Progenitor cell of endocrine pancreas (in vitro differentiated cells): Measurements from ENCODE around the gene UBR2. TPM values are rescaled to one million over a fixed set of nuclear protein-coding genes. Genes with fewer than 3 reads are reported as not detected.
"Not testable (repeated sequence)": the region's sequence is repeated elsewhere in the genome, so short reads cannot be mapped to it uniquely, and the experiment has no call there.

ENCODE experiments used
- DNase-seq: peaks from one replicate; pipeline ENCODE4 v3.0.0; 2021; ENCODE audit warnings: low spot score; ENCODE audit not compliant: unreplicated experiment
- H3K27ac Mint-ChIP-seq: 2 replicates; pipeline ENCODE4 v1.8.0; 2021; ENCODE audit warnings: mild to moderate bottlenecking, moderate library complexity, mixed read lengths
- H3K27me3 Mint-ChIP-seq: 2 replicates; pipeline ENCODE4 v1.8.0; 2021; ENCODE audit warnings: mixed read lengths
- H3K36me3 Mint-ChIP-seq: 2 replicates; pipeline ENCODE4 v1.8.0; 2022; ENCODE audit warnings: mixed read lengths; ENCODE audit not compliant: insufficient read depth
- H3K4me1 Mint-ChIP-seq: 2 replicates; pipeline ENCODE4 v1.8.0; 2021; ENCODE audit warnings: low read depth, mixed read lengths
- H3K4me3 Mint-ChIP-seq: 2 replicates; pipeline ENCODE4 v1.8.0; 2021; ENCODE audit warnings: low read depth, mild to moderate bottlenecking, moderate library complexity, mixed read lengths
- H3K9me3 Mint-ChIP-seq: 2 replicates; pipeline ENCODE4 v1.8.0; 2021; ENCODE audit warnings: low read depth, mixed read lengths
- CTCF ChIP-seq: fragments of 200-600 bp; sonication (generic); IDR thresholded peaks from one replicate; pipeline ENCODE4 v1.5.0; 2021; ENCODE audit warnings: antibody characterized with exemption, mild to moderate bottlenecking; ENCODE audit not compliant: unreplicated experiment
- total RNA-seq: library from RNA; stranded (reverse); gene quantifications from 2 replicates; pipeline ENCODE4 v1.2.1, GENCODE V29; 2021

Gene UBR2
- total RNA-seq, 1 donor from 2014 or later, result 31.9 TPM

GRCh38 chr6:42571611-42572342 lies 7.9 kb downstream of the UBR2 start:
- H3K4me1 Mint-ChIP-seq, result peaks cover 3% of the 10 kb centered on the region
- H3K9me3 Mint-ChIP-seq, result no peaks in the 10 kb centered on the region
- H3K36me3 Mint-ChIP-seq, result peaks cover 9% of the 10 kb centered on the region
- no peak overlapping the region for H3K4me3 Mint-ChIP-seq
- no peak for TF ChIP-seq CTCF
- no peak overlapping the region for H3K27ac Mint-ChIP-seq
- no peak for DNase-seq
- H3K27me3 Mint-ChIP-seq, result no peaks in the 10 kb centered on the region

DNA sequence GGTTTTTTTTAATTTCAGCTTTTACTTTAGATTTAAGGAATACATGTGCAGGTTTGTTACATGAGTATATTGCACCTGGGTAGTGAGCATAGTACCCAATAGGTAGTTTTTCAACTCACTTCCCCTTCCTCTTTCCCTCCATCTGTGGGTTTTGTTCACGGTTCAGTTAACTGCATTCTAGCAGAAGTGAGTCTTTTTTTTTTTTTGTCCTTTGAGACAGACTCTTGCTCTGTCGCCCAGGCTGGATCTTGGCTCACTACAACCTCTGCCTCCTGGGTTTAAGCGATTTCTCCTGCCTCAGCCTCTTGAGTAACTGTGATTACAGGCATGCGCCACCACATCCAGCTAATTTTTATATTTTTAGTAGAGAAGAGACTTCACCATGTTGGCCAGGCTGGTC lies 8.7 kb downstream of the UBR2 start:
- Mint-ChIP-seq H3K4me1 (no peaks in the 10 kb centered on the region), H3K36me3 (peaks cover 6% of the 10 kb centered on the region), H3K27me3 (no peaks in the 10 kb centered on the region), H3K9me3 (no peaks in the 10 kb centered on the region), H3K4me3 (no peak overlapping the region), H3K27ac (peak overlapping the region; percentile 41)
- DNase-seq, result no peak
- no peak for TF ChIP-seq CTCF

GRCh38 chr6:42576538-42576937 lies 12.7 kb downstream of the UBR2 start:
- H3K27ac Mint-ChIP-seq, H3K4me1 Mint-ChIP-seq, DNase-seq, H3K27me3 Mint-ChIP-seq, H3K9me3 Mint-ChIP-seq, H3K4me3 Mint-ChIP-seq, H3K36me3 Mint-ChIP-seq: not testable (repeated sequence)

DNA sequence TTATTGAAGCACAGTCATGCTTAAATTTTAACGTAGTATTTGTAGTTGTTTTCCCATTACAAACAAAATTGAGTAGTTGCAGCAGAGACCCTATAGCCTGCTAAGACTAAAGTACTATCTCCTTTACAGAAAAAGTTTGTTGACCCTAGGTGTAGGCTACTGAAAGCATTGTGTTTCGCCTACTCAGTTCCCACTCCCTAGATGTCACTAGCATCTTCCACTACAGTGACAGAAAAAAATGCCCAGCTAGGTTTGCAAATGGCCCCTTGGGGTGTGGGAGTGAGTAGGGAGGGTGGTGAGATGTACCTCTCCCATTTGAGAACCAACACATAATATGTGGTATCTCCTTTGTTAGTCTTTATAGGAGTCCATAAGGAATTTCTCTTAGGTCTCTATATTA lies 34.5 kb downstream of the UBR2 start:
- no peaks in the 10 kb centered on the region for H3K27me3 Mint-ChIP-seq
- no peak for DNase-seq
- H3K36me3 Mint-ChIP-seq, result peaks cover 25% of the 10 kb centered on the region
- no peak for TF ChIP-seq CTCF
- no peaks in the 10 kb centered on the region for H3K4me1 Mint-ChIP-seq
- H3K27ac Mint-ChIP-seq, result no peak overlapping the region
- H3K4me3 Mint-ChIP-seq, result no peak overlapping the region
- H3K9me3 Mint-ChIP-seq, result no peaks in the 10 kb centered on the region

GRCh38 chr6:42599558-42599957 lies 35.7 kb downstream of the UBR2 start:
- H3K27ac Mint-ChIP-seq, result no peak overlapping the region
- no peak for DNase-seq
- no peaks in the 10 kb centered on the region for H3K9me3 Mint-ChIP-seq
- no peaks in the 10 kb centered on the region for H3K27me3 Mint-ChIP-seq
- H3K4me1 Mint-ChIP-seq, result no peaks in the 10 kb centered on the region
- H3K36me3 Mint-ChIP-seq, result peaks cover 23% of the 10 kb centered on the region
- no peak overlapping the region for H3K4me3 Mint-ChIP-seq
- no peak for TF ChIP-seq CTCF

- no peak overlapping the region for H3K27ac Mint-ChIP-seq
- no peaks in the 10 kb centered on the region for H3K9me3 Mint-ChIP-seq
- no peaks in the 10 kb centered on the region for H3K27me3 Mint-ChIP-seq
- no peaks in the 10 kb centered on the region for H3K4me1 Mint-ChIP-seq
- H3K4me3 Mint-ChIP-seq, result no peak overlapping the region
- H3K36me3 Mint-ChIP-seq, result peaks cover 7% of the 10 kb centered on the region
- no peak for DNase-seq
- no peak for TF ChIP-seq CTCF
Measured at GRCh38 chr6:42604150-42604549, 40.3 kb downstream of the UBR2 start.

DNA sequence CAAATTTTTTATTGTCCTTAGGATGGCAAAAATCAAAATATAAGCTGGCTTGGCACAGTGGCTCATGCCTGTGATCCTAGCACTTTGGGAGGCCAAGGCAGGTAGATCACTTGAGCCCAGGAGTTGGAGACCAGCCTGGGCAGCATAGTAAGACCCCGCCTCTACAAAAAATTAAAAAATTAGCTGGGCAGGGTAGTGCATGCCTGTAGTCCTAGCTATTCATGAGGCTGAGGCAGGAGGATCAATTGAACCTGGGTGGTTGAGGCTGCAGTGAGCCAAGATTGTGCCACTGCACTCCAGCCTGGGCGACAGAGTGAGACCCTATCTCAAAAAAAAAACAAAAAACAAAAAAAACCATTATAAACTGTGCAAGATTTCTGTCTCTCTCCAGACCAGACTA lies 40.9 kb downstream of the UBR2 start:
- not testable (repeated sequence) for H3K9me3 Mint-ChIP-seq, H3K27me3 Mint-ChIP-seq, DNase-seq, H3K27ac Mint-ChIP-seq, H3K4me3 Mint-ChIP-seq, H3K4me1 Mint-ChIP-seq, H3K36me3 Mint-ChIP-seq
